NCI-H774 (cell line): ENCODE data around the gene DSG3.

Experiments
- DNase-seq: peaks from one replicate; lab custom pipeline; 2025; lab: John Stamatoyannopoulos, UW

The DSG3 gene

DNA sequence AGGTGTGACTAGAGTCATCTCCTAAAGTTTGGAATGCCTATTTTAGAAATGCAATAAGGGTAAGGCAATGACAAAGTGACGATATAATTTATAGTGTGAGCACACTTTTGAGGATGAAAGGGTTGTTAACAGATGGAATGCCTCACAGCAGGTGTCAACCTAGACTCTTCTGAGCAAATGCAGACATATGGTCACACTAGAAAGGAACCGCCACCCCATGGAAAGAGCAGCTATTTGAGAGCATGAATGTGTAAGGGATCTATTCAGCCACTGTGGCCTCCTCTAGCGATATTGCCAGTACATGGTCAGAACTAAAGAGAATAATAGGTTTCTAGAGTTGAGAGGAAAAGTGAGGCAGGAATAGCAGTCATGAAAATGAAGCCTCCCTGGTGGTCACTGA, 68.9 kb downstream of the DSG3 start:
- DNase-seq = no peak

DNA sequence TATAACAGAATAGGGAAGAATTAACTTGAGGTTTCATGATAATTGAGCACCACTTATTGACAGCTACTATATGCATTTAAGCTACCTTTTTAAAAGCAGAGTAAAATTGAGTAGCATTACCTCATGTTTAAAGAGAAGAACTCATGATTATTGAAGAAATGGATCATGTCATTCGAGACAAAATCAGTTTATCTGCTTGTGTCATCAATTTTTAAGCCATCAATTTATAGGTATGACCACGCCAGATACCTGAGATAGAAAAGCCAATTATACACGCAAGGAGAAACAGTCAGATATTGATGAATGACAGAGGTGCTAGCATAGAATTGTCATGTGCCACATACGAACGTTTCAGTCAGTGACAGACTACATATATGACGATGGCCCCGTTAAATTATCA, 78.8 kb downstream of the DSG3 start:
- no peak for DNase-seq
